Measurements from ENCODE around the gene COL16A1.
A peak's percentile ranks its signal among the peaks of the same experiment; 100 is the strongest.

COL16A1 gene

GRCh38 chr1:31639543-31639942 is 64.3 kb downstream of the COL16A1 start:
- TF ChIP-seq, protein P1, sequence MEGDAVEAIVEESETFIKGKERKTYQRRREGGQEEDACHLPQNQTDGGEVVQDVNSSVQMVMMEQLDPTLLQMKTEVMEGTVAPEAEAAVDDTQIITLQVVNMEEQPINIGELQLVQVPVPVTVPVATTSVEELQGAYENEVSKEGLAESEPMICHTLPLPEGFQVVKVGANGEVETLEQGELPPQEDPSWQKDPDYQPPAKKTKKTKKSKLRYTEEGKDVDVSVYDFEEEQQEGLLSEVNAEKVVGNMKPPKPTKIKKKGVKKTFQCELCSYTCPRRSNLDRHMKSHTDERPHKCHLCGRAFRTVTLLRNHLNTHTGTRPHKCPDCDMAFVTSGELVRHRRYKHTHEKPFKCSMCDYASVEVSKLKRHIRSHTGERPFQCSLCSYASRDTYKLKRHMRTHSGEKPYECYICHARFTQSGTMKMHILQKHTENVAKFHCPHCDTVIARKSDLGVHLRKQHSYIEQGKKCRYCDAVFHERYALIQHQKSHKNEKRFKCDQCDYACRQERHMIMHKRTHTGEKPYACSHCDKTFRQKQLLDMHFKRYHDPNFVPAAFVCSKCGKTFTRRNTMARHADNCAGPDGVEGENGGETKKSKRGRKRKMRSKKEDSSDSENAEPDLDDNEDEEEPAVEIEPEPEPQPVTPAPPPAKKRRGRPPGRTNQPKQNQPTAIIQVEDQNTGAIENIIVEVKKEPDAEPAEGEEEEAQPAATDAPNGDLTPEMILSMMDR (conservative IDR thresholded peaks at IDR 0.05) = no peak
- H3K27ac ChIP-seq = no peak overlapping the region

DNA sequence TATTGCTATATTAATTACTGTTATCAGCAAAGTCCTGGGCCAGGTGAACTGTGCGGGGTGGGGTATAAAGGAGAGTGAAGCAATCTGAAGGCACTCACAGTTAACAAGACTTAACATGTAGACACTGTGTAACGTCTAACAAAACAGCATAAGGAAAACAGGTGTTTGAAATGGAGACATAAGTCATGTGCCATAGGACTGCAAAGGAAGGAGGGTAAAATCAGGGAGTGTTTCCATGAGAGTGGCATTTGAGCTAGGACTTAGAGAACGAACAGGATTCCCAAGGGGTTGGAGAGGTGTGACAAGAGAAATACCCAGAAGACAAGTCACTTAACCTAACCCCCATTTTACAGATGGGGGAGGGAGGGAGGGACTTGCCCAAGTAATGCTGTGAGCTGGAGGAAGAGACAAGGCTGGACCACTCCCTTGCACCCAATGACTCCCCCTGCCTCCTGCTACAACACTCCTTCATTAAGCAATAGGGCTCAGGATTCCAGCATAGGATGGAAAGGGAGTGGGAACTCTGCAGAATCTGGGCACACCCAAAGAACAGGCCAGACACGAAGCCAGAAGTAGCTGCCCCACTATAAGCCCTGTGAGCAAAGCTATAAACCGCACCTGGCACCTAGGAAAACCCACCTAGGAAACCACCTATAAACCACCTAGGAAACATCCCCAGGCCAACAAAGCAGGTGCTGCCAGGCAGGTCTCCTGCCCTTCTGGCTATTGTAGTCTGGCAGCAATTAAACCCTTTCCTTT is 65.7 kb downstream of the COL16A1 start:
- TF ChIP-seq, protein P1 (conservative IDR thresholded peaks at IDR 0.05) = no peak
- no peak overlapping the region for H3K27ac ChIP-seq

- H3K27ac ChIP-seq = no peak overlapping the region
- TF ChIP-seq, protein P1 (conservative IDR thresholded peaks at IDR 0.05) = peak; percentile 64
These were observed 70.7 kb downstream of the COL16A1 start for GRCh38 chr1:31633117-31633516.

- TF ChIP-seq, protein P1 (conservative IDR thresholded peaks at IDR 0.05) = no peak
These were observed 71.2 kb downstream of the COL16A1 start for GRCh38 chr1:31632649-31633048.

GRCh38 chr1:31628931-31629556 is 74.8 kb downstream of the COL16A1 start:
- H3K27ac ChIP-seq = no peak overlapping the region
- TF ChIP-seq, protein P1 (conservative IDR thresholded peaks at IDR 0.05) = no peak

More at GRCh38 chr1:31632649-31633048, 71.2 kb downstream of the COL16A1 start:
- H3K27ac ChIP-seq = no peak overlapping the region

DNA sequence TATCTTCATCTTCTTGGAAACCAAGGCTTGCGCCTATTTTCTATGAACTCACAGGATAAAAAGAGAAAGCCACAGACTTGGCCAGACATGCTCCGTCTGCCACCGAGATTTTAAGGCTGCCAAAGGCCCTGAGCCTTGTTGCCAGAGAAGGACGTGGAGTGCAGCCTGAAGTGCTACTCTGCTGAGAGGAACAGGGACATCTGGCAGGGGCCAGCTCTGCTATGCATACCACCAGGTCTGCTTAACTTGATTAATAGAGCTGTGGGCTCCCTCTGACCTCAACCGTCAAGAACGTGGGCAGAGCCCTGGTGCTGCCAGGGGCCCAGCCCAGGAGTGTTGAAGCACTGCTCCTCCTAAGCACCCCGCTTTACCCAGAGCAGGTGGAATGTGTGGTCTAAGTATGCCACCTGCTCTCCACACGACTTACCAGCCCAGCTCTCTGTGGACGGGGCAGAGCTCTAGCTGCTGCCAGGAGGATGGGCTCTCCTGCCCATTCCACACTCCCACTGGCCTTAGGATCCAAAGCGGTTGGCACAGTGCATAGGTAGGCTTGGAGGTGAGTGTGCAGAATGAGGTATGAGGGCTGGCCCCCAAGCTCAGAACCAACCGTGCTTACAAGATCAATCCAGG is 75.8 kb downstream of the COL16A1 start:
- TF ChIP-seq, protein P1 (conservative IDR thresholded peaks at IDR 0.05) = no peak
- peak overlapping the region; percentile 13; the same call in 1 of the 2 replicates for H3K27ac ChIP-seq

GRCh38 chr1:31627301-31627929 is 76.4 kb downstream of the COL16A1 start:
- TF ChIP-seq, protein P1 (conservative IDR thresholded peaks at IDR 0.05) = no peak
- H3K27ac ChIP-seq = peak overlapping the region; percentile 13; the same call in 1 of the 2 replicates
